HepG2 (cell line): ENCODE results near the gene AEN. TPM values are rescaled to one million over a fixed set of nuclear protein-coding genes. Genes with fewer than 3 reads are reported as not detected.

Experiments used
- ATAC-seq: fragments of 200-7000 bp; cut with Tn5 transposase; 3 replicates; pipeline ENCODE4 v1.9.1; 2020; ENCODE audit warnings: mild to moderate bottlenecking, moderate library complexity
- BruUV-seq: library from RNA; stranded (reverse); fragments of 400-500 nt; replicated peaks from 2 replicates; lab custom pipeline; 2021; lab: Mats Ljungman, UMichigan
- CTCF ChIA-PET: fragments of 300-600 bp; formaldehyde crosslinking; extraction: SDS; loops from one replicate; lab custom pipeline; 2021; ENCODE audit warnings: low total read pairs, inconsistent platforms, low intra/inter-chr PET ratio; lab: Yijun Ruan, JAX
- POLR2A ChIA-PET: fragments of 350-600 bp; sonication (Branson Sonifier 250); formaldehyde crosslinking; loops from one replicate; lab custom pipeline; 2020; ENCODE audit warnings: antibody characterized with exemption, inconsistent platforms; lab: Yijun Ruan, JAX
- DNase-seq: peaks from one replicate; pipeline ENCODE4 v3.0.0-alpha.2; 2015; ENCODE audit warnings: low spot score
- FAIRE-seq: peaks from 3 replicates; lab custom pipeline; 2011; peaks lifted over from hg19 to GRCh38; lab: Jason Lieb, UNC
- H2AFZ ChIP-seq: one replicate; pipeline ENCODE4 v1.6.1; 2011; ENCODE audit warnings: low read length, inconsistent platforms
- H3K27ac ChIP-seq: fragments of 300-600 bp; 3 replicates; pipeline ENCODE4 v1.8.0; 2011; ENCODE audit warnings: mixed run types, mild to moderate bottlenecking, mixed read lengths, low read length, inconsistent platforms; ENCODE audit not compliant: insufficient read depth; ENCODE audit errors: extremely low read length
- H3K27me3 ChIP-seq, 2 experiments: fragments of 200-600 bp in 1 of 2; 2 replicates in 1 of 2; 3 replicates in 1 of 2; pipeline versions ENCODE4 v1.6.0 to v1.8.0; 2011; ENCODE audit warnings: low read length in 2 of 2, mild to moderate bottlenecking in 2 of 2, moderate library complexity in 2 of 2, inconsistent platforms in 1 of 2; ENCODE audit not compliant: insufficient read depth in 2 of 2, control insufficient read depth in 1 of 2
- H3K36me3 ChIP-seq, 2 experiments: fragments of 200-600 bp in 1 of 2; replicated peaks in 1 of 2; 2 replicates in 1 of 2; 3 replicates in 1 of 2; pipeline versions ENCODE4 v1.5.1 to v1.8.0; 2011; ENCODE audit warnings: low read length in 2 of 2, inconsistent platforms in 1 of 2; ENCODE audit not compliant: insufficient read depth in 2 of 2, control insufficient read depth in 1 of 2
- H3K4me1 ChIP-seq: 2 replicates; pipeline ENCODE4 v1.5.1; 2012; ENCODE audit warnings: low read length, inconsistent platforms; ENCODE audit not compliant: insufficient read depth
- H3K4me2 ChIP-seq: 2 replicates; pipeline ENCODE4 v1.6.0; 2011; ENCODE audit warnings: low read depth, low read length, inconsistent platforms
- H3K4me3 ChIP-seq, 3 experiments: fragments of 200-600 bp in 1 of 3; sonication (generic), shearing (Covaris generic) in 1 of 3; replicated peaks in 1 of 3; 2 replicates each; pipeline ENCODE4 v1.5.1; 2011 to 2016; ENCODE audit warnings: low read length in 3 of 3, inconsistent platforms in 2 of 3, low read depth in 2 of 3, mild to moderate bottlenecking in 2 of 3, control low read depth in 1 of 3, mixed read lengths in 1 of 3; ENCODE audit not compliant: insufficient read depth in 1 of 3
- H3K79me2 ChIP-seq: one replicate; pipeline ENCODE4 v1.6.1; 2011; ENCODE audit warnings: low read length, inconsistent platforms; ENCODE audit not compliant: insufficient read depth
- H3K9ac ChIP-seq: 2 replicates; pipeline ENCODE4 v1.6.0; 2011; ENCODE audit warnings: mild to moderate bottlenecking, low read depth, low read length, inconsistent platforms; ENCODE audit not compliant: insufficient read depth
- H3K9me3 ChIP-seq: 2 replicates; pipeline ENCODE4 v1.5.1; 2012; ENCODE audit warnings: mild to moderate bottlenecking, low read length
- H4K20me1 ChIP-seq: 2 replicates; pipeline ENCODE4 v1.6.0; 2011; ENCODE audit warnings: inconsistent platforms, mild to moderate bottlenecking, low read length, moderate library complexity; ENCODE audit not compliant: insufficient read depth
- ERF ChIP-seq: IDR thresholded peaks from 2 replicates; pipeline ENCODE4 v1.6.1; 2018; ENCODE audit warnings: missing biosample characterization, missing genetic modification reagents
- JUNB ChIP-seq: sonication (generic); formaldehyde crosslinking; IDR thresholded peaks from 2 replicates; pipeline ENCODE4 v1.8.0; 2022; ENCODE audit warnings: missing genetic modification reagents, mild to moderate bottlenecking, borderline replicate concordance
- NR2F6 ChIP-seq, 2 experiments: IDR thresholded peaks; 2 replicates each; pipeline ENCODE4 v1.6.1; 2016; ENCODE audit warnings: antibody characterized with exemption in 1 of 2, mild to moderate bottlenecking in 1 of 2
- SAFB2 ChIP-seq: sonication (generic); formaldehyde crosslinking; IDR thresholded peaks from 2 replicates; pipeline ENCODE4 v1.5.1; 2020; ENCODE audit warnings: missing genetic modification reagents, low read depth, mild to moderate bottlenecking, borderline replicate concordance
- ZNF143 ChIP-seq: sonication (generic); formaldehyde crosslinking; IDR thresholded peaks from 2 replicates; pipeline ENCODE4 v1.4.0; 2020; ENCODE audit warnings: missing genetic modification reagents
- ZNF510 ChIP-seq: sonication (generic); formaldehyde crosslinking; IDR thresholded peaks from 2 replicates; pipeline ENCODE4 v1.4.0; 2020; ENCODE audit warnings: low read depth, mild to moderate bottlenecking, missing genetic modification reagents
- ZNF563 ChIP-seq: sonication (generic); formaldehyde crosslinking; IDR thresholded peaks from 2 replicates; pipeline ENCODE4 v1.8.0; 2022; ENCODE audit warnings: mild to moderate bottlenecking, moderate library complexity, missing genetic modification reagents
- WGBS: methylation state at CpG from one replicate; pipeline ENCODE4 v1.1.6; 2017; ENCODE audit warnings: low lambda C conversion rate; 5-methylcytosine and 5-hydroxymethylcytosine counted together
- in situ Hi-C: cut with HindIII; loops from 2 replicates; pipeline ENCODE4 v1.10.0; 2017; ENCODE audit warnings: low pct_unique_long_range_greater_than_20kb; ENCODE audit not compliant: extremely low pct_ligation_motif_present
- intact Hi-C: fragments of 100-400 bp; cut with micrococcal nuclease; formaldehyde crosslinking; loops from one replicate; pipeline ENCODE4 v1.10.0; 2022; ENCODE audit not compliant: unreplicated experiment
- polyA plus RNA-seq, 8 experiments: library from polyadenylated mRNA; depleted of rRNA in 3 of 8; stranded (reverse) in 7 of 8; unstranded in 1 of 8; fragments of >200 nt; fragmentation: Illumina TruSeq in 4 of 8; extraction: Trizol in 4 of 8; gene quantifications; 2 replicates each; pipeline versions ENCODE4 v1.2.1 to v1.2.3, GENCODE V29; 2011 to 2016; ENCODE audit warnings: low read depth in 4 of 8, missing spikeins in 1 of 8, mixed read lengths in 1 of 8; ENCODE audit not compliant: insufficient read depth in 1 of 8
- total RNA-seq, 5 experiments: library from RNA; depleted of rRNA; stranded (reverse); fragments of >200 nt; fragmentation: Illumina TruSeq; extraction: Trizol; gene quantifications; 2 replicates each; pipeline ENCODE4 v1.2.3, GENCODE V29; 2016; ENCODE audit warnings: low read depth in 1 of 5
- TF ChIP-seq, protein P1 (sequence below): sonication (generic); formaldehyde crosslinking; IDR thresholded peaks from 2 replicates; pipeline ENCODE4 v1.4.0; 2020; ENCODE audit warnings: mild to moderate bottlenecking, missing genetic modification reagents
- TF ChIP-seq, protein P2 (sequence below): sonication (generic); formaldehyde crosslinking; IDR thresholded peaks from 2 replicates; pipeline ENCODE4 v1.8.0; 2022; ENCODE audit warnings: missing genetic modification reagents, low read depth, mild to moderate bottlenecking, borderline replicate concordance
- TF ChIP-seq, protein P3 (sequence below): sonication (generic); formaldehyde crosslinking; conservative IDR thresholded peaks from 2 replicates; pipeline ENCODE4 v1.4.0; 2020; ENCODE audit warnings: missing genetic modification reagents
- TF ChIP-seq, protein P4 (sequence below): conservative IDR thresholded peaks from 2 replicates; pipeline ENCODE4 v1.6.1; 2018; ENCODE audit warnings: missing genetic modification reagents
- TF ChIP-seq, protein P5 (sequence below): sonication (generic); formaldehyde crosslinking; IDR thresholded peaks from 2 replicates; pipeline ENCODE4 v1.5.1; 2020; ENCODE audit warnings: missing genetic modification reagents, mild to moderate bottlenecking, borderline replicate concordance

AEN gene
- total and polyA plus RNA-seq, 2 of the 13 experiments (the other 11 are each of a cell fraction or from before 2014, with no cell fraction given): 51.3 to 118 TPM

DNA sequence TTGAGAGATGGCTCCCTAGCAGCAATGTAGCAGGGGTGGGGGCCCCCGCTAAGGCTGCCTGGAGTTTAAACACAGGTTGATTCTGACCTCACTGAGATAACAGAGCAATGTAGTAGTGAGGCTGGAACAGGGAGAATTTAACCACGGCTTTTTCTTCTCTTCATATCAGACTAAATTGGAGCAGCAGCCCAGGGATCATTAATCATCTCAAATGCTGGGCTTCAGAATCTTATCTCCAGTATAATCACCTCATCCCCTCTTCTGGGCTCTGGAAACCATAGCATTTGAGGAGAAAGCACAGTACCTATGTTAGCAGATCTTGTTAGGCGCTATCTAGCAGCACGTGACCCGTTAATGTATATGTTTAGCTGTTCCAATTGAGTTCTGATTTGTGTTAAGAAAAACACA is 49.3 kb upstream of the AEN start:
- Histone ChIP-seq H3K4me3 (no peak overlapping the region), H3K27ac (no peak overlapping the region), H3K9ac (no peak overlapping the region), H2AFZ (no peak overlapping the region), H3K36me3 (no peaks in the 10 kb centered on the region), H4K20me1 (no peaks in the 10 kb centered on the region), H3K79me2 (no peaks in the 10 kb centered on the region), H3K27me3 (peaks cover 2 to 29% of the 10 kb centered on the region in 2 experiments), H3K9me3 (no peaks in the 10 kb centered on the region), H3K4me2 (no peak overlapping the region), H3K4me1 (no peaks in the 10 kb centered on the region)
- 5% methylated on average over 5 of the region's 5 CpGs for WGBS
- intact Hi-C loops: no loop called here
- no TSS peak for BruUV-seq
- DNase-seq (no peak), FAIRE-seq (no peak), ATAC-seq (no peak)
- in situ Hi-C loops: no loop called here
- TF ChIP-seq ZNF143 (CRISPR knock-in tag) (no peak), SAFB2 (CRISPR knock-in tag) (no peak)
- TF ChIP-seq, protein P1, sequence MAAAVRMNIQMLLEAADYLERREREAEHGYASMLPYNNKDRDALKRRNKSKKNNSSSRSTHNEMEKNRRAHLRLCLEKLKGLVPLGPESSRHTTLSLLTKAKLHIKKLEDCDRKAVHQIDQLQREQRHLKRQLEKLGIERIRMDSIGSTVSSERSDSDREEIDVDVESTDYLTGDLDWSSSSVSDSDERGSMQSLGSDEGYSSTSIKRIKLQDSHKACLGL (CRISPR knock-in tag): no peak
- POLR2A ChIA-PET: no interaction called here
- CTCF ChIA-PET: no interaction called here

DNA sequence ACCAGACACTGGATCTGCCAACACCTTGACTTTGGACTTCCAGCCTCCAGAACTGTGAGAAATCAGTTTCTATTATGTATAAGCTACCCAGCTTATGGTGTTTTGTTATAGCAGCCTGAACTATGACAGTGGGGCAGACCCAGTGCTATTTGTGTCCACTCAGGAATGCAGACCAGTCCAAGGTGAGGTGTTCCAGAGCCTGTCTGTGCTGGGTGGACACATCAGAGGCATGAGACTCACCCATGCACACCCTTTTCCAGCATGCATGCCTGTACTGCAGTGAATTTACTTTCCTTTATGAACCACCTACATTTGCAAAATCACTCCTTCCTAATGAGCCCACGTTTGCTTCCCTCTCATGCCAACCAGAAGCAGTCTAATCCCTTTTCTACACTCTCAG is 47.1 kb upstream of the AEN start:
- Histone ChIP-seq H3K36me3 (no peaks in the 10 kb centered on the region), H3K27me3 (peaks cover 2 to 17% of the 10 kb centered on the region in 2 experiments; a peak in 4 of 5 replicates), H3K79me2 (no peaks in the 10 kb centered on the region), H3K4me3 (no peak overlapping the region), H4K20me1 (no peaks in the 10 kb centered on the region), H3K27ac (no peak overlapping the region), H3K9me3 (no peaks in the 10 kb centered on the region), H3K4me2 (no peak overlapping the region), H3K4me1 (no peaks in the 10 kb centered on the region), H3K9ac (no peak overlapping the region), H2AFZ (no peak overlapping the region)
- FAIRE-seq (no peak), DNase-seq (no peak), ATAC-seq (no peak)
- intact Hi-C loops: no loop called here
- no TSS peak for BruUV-seq
- 0% methylated on average over 1 of the region's 1 CpG for WGBS
- in situ Hi-C loops: no loop called here
- ChIA-PET POLR2A (no interaction called here), CTCF (no interaction called here)
- TF ChIP-seq, protein P2, sequence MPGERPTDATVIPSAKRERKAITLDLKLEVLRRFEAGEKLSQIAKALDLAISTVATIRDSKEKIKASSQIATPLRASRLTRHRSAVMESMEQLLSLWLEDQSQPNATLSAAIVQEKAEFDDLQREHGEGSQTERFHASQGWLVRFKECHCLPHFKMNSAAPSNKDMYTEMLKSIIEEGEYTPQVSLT: no peak
- TF ChIP-seq, protein P3, sequence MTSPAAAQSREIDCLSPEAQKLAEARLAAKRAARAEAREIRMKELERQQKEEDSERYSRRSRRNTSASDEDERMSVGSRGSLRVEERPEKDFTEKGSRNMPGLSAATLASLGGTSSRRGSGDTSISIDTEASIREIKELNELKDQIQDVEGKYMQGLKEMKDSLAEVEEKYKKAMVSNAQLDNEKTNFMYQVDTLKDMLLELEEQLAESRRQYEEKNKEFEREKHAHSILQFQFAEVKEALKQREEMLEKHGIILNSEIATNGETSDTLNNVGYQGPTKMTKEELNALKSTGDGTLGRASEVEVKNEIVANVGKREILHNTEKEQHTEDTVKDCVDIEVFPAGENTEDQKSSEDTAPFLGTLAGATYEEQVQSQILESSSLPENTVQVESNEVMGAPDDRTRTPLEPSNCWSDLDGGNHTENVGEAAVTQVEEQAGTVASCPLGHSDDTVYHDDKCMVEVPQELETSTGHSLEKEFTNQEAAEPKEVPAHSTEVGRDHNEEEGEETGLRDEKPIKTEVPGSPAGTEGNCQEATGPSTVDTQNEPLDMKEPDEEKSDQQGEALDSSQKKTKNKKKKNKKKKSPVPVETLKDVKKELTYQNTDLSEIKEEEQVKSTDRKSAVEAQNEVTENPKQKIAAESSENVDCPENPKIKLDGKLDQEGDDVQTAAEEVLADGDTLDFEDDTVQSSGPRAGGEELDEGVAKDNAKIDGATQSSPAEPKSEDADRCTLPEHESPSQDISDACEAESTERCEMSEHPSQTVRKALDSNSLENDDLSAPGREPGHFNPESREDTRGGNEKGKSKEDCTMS: no peak
- TF ChIP-seq, protein P4, sequence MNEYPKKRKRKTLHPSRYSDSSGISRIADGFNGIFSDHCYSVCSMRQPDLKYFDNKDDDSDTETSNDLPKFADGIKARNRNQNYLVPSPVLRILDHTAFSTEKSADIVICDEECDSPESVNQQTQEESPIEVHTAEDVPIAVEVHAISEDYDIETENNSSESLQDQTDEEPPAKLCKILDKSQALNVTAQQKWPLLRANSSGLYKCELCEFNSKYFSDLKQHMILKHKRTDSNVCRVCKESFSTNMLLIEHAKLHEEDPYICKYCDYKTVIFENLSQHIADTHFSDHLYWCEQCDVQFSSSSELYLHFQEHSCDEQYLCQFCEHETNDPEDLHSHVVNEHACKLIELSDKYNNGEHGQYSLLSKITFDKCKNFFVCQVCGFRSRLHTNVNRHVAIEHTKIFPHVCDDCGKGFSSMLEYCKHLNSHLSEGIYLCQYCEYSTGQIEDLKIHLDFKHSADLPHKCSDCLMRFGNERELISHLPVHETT: no peak
- TF ChIP-seq, protein P5, sequence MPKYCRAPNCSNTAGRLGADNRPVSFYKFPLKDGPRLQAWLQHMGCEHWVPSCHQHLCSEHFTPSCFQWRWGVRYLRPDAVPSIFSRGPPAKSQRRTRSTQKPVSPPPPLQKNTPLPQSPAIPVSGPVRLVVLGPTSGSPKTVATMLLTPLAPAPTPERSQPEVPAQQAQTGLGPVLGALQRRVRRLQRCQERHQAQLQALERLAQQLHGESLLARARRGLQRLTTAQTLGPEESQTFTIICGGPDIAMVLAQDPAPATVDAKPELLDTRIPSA (CRISPR knock-in tag): no peak
- TF ChIP-seq JUNB (no peak), ERF (CRISPR knock-in tag) (no peak), ZNF510 (CRISPR knock-in tag) (no peak), NR2F6 (IDR thresholded peaks at IDR 0.05) (no peak), NR2F6 (CRISPR knock-in tag; IDR thresholded peaks at IDR 0.05) (no peak), ZNF563 (no peak)
